OCI-LY1 (cell line): ENCODE results near the gene SERPIND1.
"Not testable (repeated sequence)": the region's sequence is repeated elsewhere in the genome, so short reads cannot be mapped to it uniquely, and the experiment has no call there.

Experiments used
- H2AFZ ChIP-seq: fragments of 200-600 bp; sonication (generic), shearing (Covaris generic); 2 replicates; pipeline ENCODE4 v1.6.0; 2014; ENCODE audit warnings: antibody characterized with exemption, mild to moderate bottlenecking, low read length
- H3F3A ChIP-seq: fragments of 200-600 bp; sonication (generic), shearing (Covaris generic); 2 replicates; pipeline ENCODE4 v1.6.0; 2014; ENCODE audit warnings: mild to moderate bottlenecking, antibody characterized with exemption, low read length, moderate library complexity; ENCODE audit not compliant: insufficient read depth
- H3K27ac ChIP-seq: fragments of 200-600 bp; sonication (generic); 2 replicates; pipeline ENCODE4 v1.5.1; 2014; ENCODE audit warnings: low read length, mixed run types, mild to moderate bottlenecking, low read depth; ENCODE audit not compliant: poor library complexity, severe bottlenecking
- H3K27me3 ChIP-seq: fragments of 200-600 bp; sonication (generic); 2 replicates; pipeline ENCODE4 v1.6.0; 2014; ENCODE audit warnings: antibody characterized with exemption, mild to moderate bottlenecking, low read length, moderate library complexity; ENCODE audit not compliant: insufficient read depth
- H3K36me3 ChIP-seq: fragments of 200-600 bp; sonication (generic); 2 replicates; pipeline ENCODE4 v1.6.1; 2014; ENCODE audit warnings: mild to moderate bottlenecking, antibody characterized with exemption, low read length, moderate library complexity, mixed read lengths; ENCODE audit not compliant: insufficient read depth
- H3K4me1 ChIP-seq: fragments of 200-600 bp; sonication (generic); 2 replicates; pipeline ENCODE4 v1.5.1; 2014; ENCODE audit warnings: mild to moderate bottlenecking, low read length, moderate library complexity; ENCODE audit not compliant: insufficient read depth, severe bottlenecking
- H3K4me2 ChIP-seq: fragments of 200-600 bp; sonication (generic), shearing (Covaris generic); 2 replicates; pipeline ENCODE4 v1.6.1; 2014; ENCODE audit warnings: low read length
- H3K4me3 ChIP-seq: fragments of 200-600 bp; sonication (generic); 2 replicates; pipeline ENCODE4 v1.5.1; 2014; ENCODE audit warnings: low read length, low read depth, mild to moderate bottlenecking, mixed read lengths; ENCODE audit not compliant: poor library complexity, severe bottlenecking
- H3K79me2 ChIP-seq: fragments of 200-600 bp; shearing (Covaris generic); 2 replicates; pipeline ENCODE4 v1.6.1; 2016; ENCODE audit warnings: mixed run types, low read length, mixed read lengths; ENCODE audit not compliant: insufficient read depth
- H3K9ac ChIP-seq: fragments of 200-600 bp; sonication (generic), shearing (Covaris generic); 2 replicates; pipeline ENCODE4 v1.6.1; 2014; ENCODE audit warnings: mild to moderate bottlenecking, low read length, mixed read lengths
- H3K9me2 ChIP-seq: fragments of 200-600 bp; sonication (generic), shearing (Covaris generic); 2 replicates; pipeline ENCODE4 v1.6.1; 2014; ENCODE audit warnings: low read depth, mild to moderate bottlenecking, low read length, mixed read lengths
- H3K9me3 ChIP-seq: fragments of 200-600 bp; shearing (Covaris generic); 2 replicates; pipeline ENCODE4 v1.6.1; 2014; ENCODE audit warnings: low read length, mixed read lengths
- H4K20me1 ChIP-seq: fragments of 200-600 bp; sonication (generic), shearing (Covaris generic); 2 replicates; pipeline ENCODE4 v1.6.0; 2016; ENCODE audit warnings: mild to moderate bottlenecking, low read length; ENCODE audit not compliant: insufficient read depth
- CTCF ChIP-seq: fragments of 200-600 bp; sonication (generic), shearing (Covaris generic); IDR thresholded peaks from 2 replicates; pipeline ENCODE4 v1.5.1; 2017; ENCODE audit warnings: mild to moderate bottlenecking, antibody characterized with exemption, low read length, moderate library complexity, mixed read lengths
- EZH2 ChIP-seq: fragments of 200-600 bp; sonication (generic), shearing (Covaris generic); IDR thresholded peaks from 2 replicates; pipeline ENCODE4 v1.8.0; 2017; ENCODE audit warnings: borderline replicate concordance, mixed run types, mild to moderate bottlenecking, antibody characterized with exemption, low read length, moderate library complexity, mixed read lengths

Gene SERPIND1

GRCh38 chr22:20736891-20737290 is 37.0 kb upstream of the SERPIND1 start:
- H3F3A ChIP-seq, H3K79me2 ChIP-seq, H3K9me3 ChIP-seq, H3K4me3 ChIP-seq, H3K27ac ChIP-seq, H3K9ac ChIP-seq, H2AFZ ChIP-seq, H4K20me1 ChIP-seq, H3K9me2 ChIP-seq, H3K27me3 ChIP-seq, H3K4me2 ChIP-seq, H3K4me1 ChIP-seq: not testable (repeated sequence)
- peaks cover 24% of the 10 kb centered on the region for H3K36me3 ChIP-seq

- Histone ChIP-seq H3K4me2 (no peak overlapping the region), H3K36me3 (peaks cover 34% of the 10 kb centered on the region), H3K9me3 (peaks cover 3% of the 10 kb centered on the region), H3K27me3 (no peaks in the 10 kb centered on the region), H3K9me2 (no peaks in the 10 kb centered on the region), H3K4me1 (no peaks in the 10 kb centered on the region), H3K9ac (no peak overlapping the region), H3K27ac (no peak overlapping the region), H3K4me3 (no peak overlapping the region), H3F3A (no peaks in the 10 kb centered on the region), H3K79me2 (no peaks in the 10 kb centered on the region), H4K20me1 (no peaks in the 10 kb centered on the region), H2AFZ (no peak overlapping the region)
- TF ChIP-seq EZH2 (no peak), CTCF (no peak)
Measured at GRCh38 chr22:20738394-20739089, 35.4 kb upstream of the SERPIND1 start.

DNA sequence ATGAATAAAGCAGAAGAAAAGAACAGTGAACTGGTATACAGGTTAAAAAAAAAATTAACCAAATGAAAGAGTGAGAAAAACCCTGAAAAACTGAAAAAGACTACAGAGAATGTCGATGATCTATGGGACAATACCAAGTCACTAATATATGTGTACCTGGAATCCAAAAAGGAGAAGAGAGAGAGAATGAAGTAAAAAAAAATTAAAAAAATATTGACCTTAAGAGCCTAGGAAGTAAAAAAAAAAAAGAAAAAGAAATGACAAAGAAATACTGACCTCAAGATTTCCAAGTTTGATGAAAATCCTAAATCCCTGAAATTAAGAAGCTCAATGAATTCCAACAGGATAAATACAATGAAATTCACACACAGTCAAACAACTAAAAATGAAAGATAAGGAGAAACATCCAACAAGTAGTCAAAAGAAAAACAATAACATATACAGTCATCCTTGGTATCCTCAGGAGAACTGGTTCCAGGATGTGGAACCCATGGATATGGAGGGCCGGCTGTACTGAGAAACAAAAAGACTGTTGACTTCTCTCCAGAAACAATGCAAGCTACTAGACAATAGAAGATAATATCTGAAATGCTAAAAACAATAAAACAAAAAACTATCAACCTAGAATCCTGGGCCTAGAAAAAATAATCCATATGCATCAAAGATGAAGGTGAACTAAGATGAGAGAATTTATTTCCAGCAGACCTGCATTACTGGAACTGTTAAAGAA is 33.5 kb upstream of the SERPIND1 start:
- peaks cover 3% of the 10 kb centered on the region for H3K9me3 ChIP-seq
- H3K36me3 ChIP-seq = peaks cover 48% of the 10 kb centered on the region
- H3K4me2 ChIP-seq = no peak overlapping the region
- H3K4me1 ChIP-seq = no peaks in the 10 kb centered on the region
- no peaks in the 10 kb centered on the region for H3K79me2 ChIP-seq
- no peaks in the 10 kb centered on the region for H4K20me1 ChIP-seq
- no peak overlapping the region for H3K9ac ChIP-seq
- no peaks in the 10 kb centered on the region for H3K27me3 ChIP-seq
- H2AFZ ChIP-seq = no peak overlapping the region
- no peak overlapping the region for H3K27ac ChIP-seq
- no peaks in the 10 kb centered on the region for H3F3A ChIP-seq
- TF ChIP-seq CTCF (no peak), EZH2 (no peak)
- no peaks in the 10 kb centered on the region for H3K9me2 ChIP-seq
- H3K4me3 ChIP-seq = no peak overlapping the region
